Naive thymus-derived CD4-positive, alpha-beta T cell (primary cell): Measurements from ENCODE around the gene IQGAP2. TPM values are rescaled to one million over a fixed set of nuclear protein-coding genes. Genes with fewer than 3 reads are reported as not detected.

Experiments used
- ATAC-seq: fragments of 150-1000 bp; cut with Tn5 transposase; 2 replicates; pipeline ENCODE4 v1.10.0; 2021; ENCODE audit warnings: mild to moderate bottlenecking, moderate library complexity
- CTCF ChIA-PET: fragments of 350-600 bp; sonication (Branson Sonifier 250); formaldehyde crosslinking; loops from one replicate; lab custom pipeline; 2021; ENCODE audit warnings: antibody characterized with exemption; lab: Charles Lee
- POLR2A ChIA-PET: fragments of 350-600 bp; sonication (Branson Sonifier 250); formaldehyde crosslinking; loops from one replicate; lab custom pipeline; 2021; ENCODE audit warnings: antibody characterized with exemption, inconsistent platforms; lab: Charles Lee
- DNase-seq, 9 donors: peaks; one replicate each; pipeline versions ENCODE4 v3.0.0 to v3.0.0-alpha.2; 2020 to 2022; ENCODE audit warnings: mixed read lengths in 1 of 9
- H3K27ac ChIP-seq: one replicate; pipeline ENCODE4 v1.7.0; 2013; ENCODE audit warnings: mild to moderate bottlenecking, low read depth, low read length, moderate library complexity
- H3K27me3 ChIP-seq, 2 donors: one replicate each; pipeline ENCODE4 v1.7.0; 2013; ENCODE audit warnings: low read length in 2 of 2, mild to moderate bottlenecking in 2 of 2, moderate library complexity in 2 of 2; ENCODE audit not compliant: control insufficient read depth in 2 of 2, insufficient read depth in 2 of 2
- H3K36me3 ChIP-seq, 3 experiments: 1 replicate in 2 of 3; 2 replicates in 1 of 3; pipeline ENCODE4 v1.7.0; 2013; ENCODE audit warnings: low read length in 3 of 3, mild to moderate bottlenecking in 3 of 3, moderate library complexity in 1 of 3; ENCODE audit not compliant: insufficient read depth in 3 of 3, control insufficient read depth in 2 of 3
- H3K4me1 ChIP-seq, 2 donors: one replicate each; pipeline ENCODE4 v1.7.0; 2013; ENCODE audit warnings: low read length in 2 of 2, mild to moderate bottlenecking in 2 of 2, moderate library complexity in 1 of 2; ENCODE audit not compliant: control insufficient read depth in 2 of 2, insufficient read depth in 2 of 2
- H3K4me3 ChIP-seq: 2 replicates; pipeline ENCODE4 v1.7.0; 2013; ENCODE audit warnings: mild to moderate bottlenecking, low read length
- H3K9me3 ChIP-seq, 3 experiments: 1 replicate in 2 of 3; 2 replicates in 1 of 3; pipeline ENCODE4 v1.7.0; 2013; ENCODE audit warnings: low read length in 3 of 3; ENCODE audit not compliant: control insufficient read depth in 2 of 3
- H3K27ac Mint-ChIP-seq, 9 donors: one replicate each; pipeline ENCODE4 v1.8.0; 2020 to 2022; ENCODE audit warnings: mixed read lengths in 9 of 9, mild to moderate bottlenecking in 8 of 9, moderate library complexity in 5 of 9, inconsistent platforms in 2 of 9
- H3K27me3 Mint-ChIP-seq, 5 donors: one replicate each; pipeline ENCODE4 v1.8.0; 2021 to 2022; ENCODE audit warnings: mixed read lengths in 5 of 5, mild to moderate bottlenecking in 1 of 5
- H3K36me3 Mint-ChIP-seq, 5 donors: one replicate each; pipeline ENCODE4 v1.8.0; 2020 to 2022; ENCODE audit warnings: mixed read lengths in 5 of 5, mild to moderate bottlenecking in 3 of 5, inconsistent platforms in 1 of 5
- H3K4me1 Mint-ChIP-seq, 7 donors: one replicate each; pipeline ENCODE4 v1.8.0; 2020 to 2022; ENCODE audit warnings: mixed read lengths in 7 of 7, mild to moderate bottlenecking in 3 of 7, inconsistent platforms in 1 of 7
- H3K4me3 Mint-ChIP-seq, 10 donors: one replicate each; pipeline ENCODE4 v1.8.0; 2020 to 2022; ENCODE audit warnings: mild to moderate bottlenecking in 10 of 10, mixed read lengths in 10 of 10, moderate library complexity in 6 of 10, inconsistent platforms in 2 of 10
- H3K9me3 Mint-ChIP-seq, 11 donors: one replicate each; pipeline ENCODE4 v1.8.0; 2020 to 2022; ENCODE audit warnings: mixed read lengths in 11 of 11, mild to moderate bottlenecking in 4 of 11, inconsistent platforms in 1 of 11, moderate library complexity in 1 of 11
- intact Hi-C, 2 donors: fragments of 100-400 bp; cut with micrococcal nuclease; formaldehyde crosslinking; loops; one replicate each; pipeline ENCODE4 v1.15.1; 2023
- polyA plus RNA-seq, 2 donors: library from polyadenylated mRNA; unstranded; fragments of 300-500 nt; fragmentation: Illumina TruSeq; gene quantifications; one replicate each; pipeline ENCODE4 v1.2.3, GENCODE V29; 2021
- total RNA-seq, 6 experiments: library from RNA in 5 of 6; stranded (reverse) in 5 of 6; gene quantifications; 1 replicate in 5 of 6; 2 replicates in 1 of 6; pipeline ENCODE4 v1.2.3 and lab custom pipeline; 2021 to 2026

The IQGAP2 gene
- total and polyA plus RNA-seq, 7 experiments from 2014 or later, result 19.0 to 114 (median 86.3) TPM

DNA sequence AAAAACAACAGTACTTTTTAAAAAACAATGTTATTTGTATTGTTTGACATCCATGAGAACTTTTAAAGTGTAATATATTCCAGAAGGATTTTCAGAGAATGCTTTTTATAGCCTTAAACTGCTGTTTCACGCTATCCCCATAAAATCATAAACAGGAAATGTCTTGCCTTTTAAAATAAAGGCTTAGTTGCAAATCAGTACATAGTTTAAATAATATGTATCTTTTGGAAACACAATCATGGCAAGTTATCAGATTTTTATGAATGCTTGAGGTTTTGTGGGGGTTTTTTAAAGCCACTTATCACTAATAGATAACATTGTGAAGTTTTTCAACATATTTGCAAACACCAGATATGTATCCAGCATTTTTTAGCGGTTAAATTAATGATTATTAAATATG is 257.3 kb downstream of the IQGAP2 start:
- Mint-ChIP-seq H3K4me1 (peaks cover 0 to 5% (median 0%) of the 10 kb centered on the region in 7 donors), H3K27ac (peak overlapping the region in 1 of 9 donors; percentile 49), H3K27me3 (no peaks in the 10 kb centered on the region), H3K9me3 (no peaks in the 10 kb centered on the region), H3K36me3 (peaks cover 25 to 76% (median 56%) of the 10 kb centered on the region in 5 donors), H3K4me3 (no peak overlapping the region)
- ChIA-PET CTCF (no interaction called here), POLR2A (no interaction called here)
- Histone ChIP-seq H3K27me3 (no peaks in the 10 kb centered on the region), H3K27ac (no peak overlapping the region), H3K4me1 (no peaks in the 10 kb centered on the region), H3K4me3 (no peak overlapping the region), H3K9me3 (no peaks in the 10 kb centered on the region), H3K36me3 (peaks cover 4 to 63% (median 24%) of the 10 kb centered on the region in 3 experiments)
- intact Hi-C loops, result no loop called here
- DNase-seq (no peak), ATAC-seq (no peak)

GRCh38 chr5:76662521-76662920 is 259.4 kb downstream of the IQGAP2 start:
- Histone ChIP-seq H3K4me3 (no peak overlapping the region), H3K4me1 (no peaks in the 10 kb centered on the region), H3K27ac (no peak overlapping the region), H3K9me3 (no peaks in the 10 kb centered on the region), H3K27me3 (no peaks in the 10 kb centered on the region), H3K36me3 (peaks cover 4 to 71% (median 20%) of the 10 kb centered on the region in 3 experiments)
- Mint-ChIP-seq H3K27me3 (no peaks in the 10 kb centered on the region), H3K36me3 (peaks cover 27 to 80% (median 58%) of the 10 kb centered on the region in 5 donors), H3K4me1 (peaks cover 0 to 5% (median 0%) of the 10 kb centered on the region in 7 donors), H3K27ac (no peak overlapping the region), H3K4me3 (no peak overlapping the region), H3K9me3 (no peaks in the 10 kb centered on the region)
- DNase-seq (no peak), ATAC-seq (no peak)
- intact Hi-C loops, result no loop called here
- ChIA-PET CTCF (no interaction called here), POLR2A (no interaction called here)

GRCh38 chr5:76663573-76663972 is 260.5 kb downstream of the IQGAP2 start:
- H3K9me3 Mint-ChIP-seq, result no peaks in the 10 kb centered on the region
- ATAC-seq (no peak), DNase-seq (no peak)
- intact Hi-C loops, result no loop called here
- peaks cover 0 to 5% (median 0%) of the 10 kb centered on the region in 7 donors for H3K4me1 Mint-ChIP-seq
- H3K27me3 Mint-ChIP-seq, result no peaks in the 10 kb centered on the region
- Histone ChIP-seq H3K9me3 (no peaks in the 10 kb centered on the region), H3K27ac (no peak overlapping the region), H3K36me3 (peaks cover 3 to 67% (median 16%) of the 10 kb centered on the region in 3 experiments), H3K27me3 (no peaks in the 10 kb centered on the region), H3K4me3 (no peak overlapping the region), H3K4me1 (no peaks in the 10 kb centered on the region)
- ChIA-PET CTCF (no interaction called here), POLR2A (no interaction called here)
- H3K27ac Mint-ChIP-seq, result peak overlapping the region in 2 of 9 donors; percentile 8 to 41
- peaks cover 30 to 72% (median 54%) of the 10 kb centered on the region in 5 donors for H3K36me3 Mint-ChIP-seq
- H3K4me3 Mint-ChIP-seq, result no peak overlapping the region

DNA sequence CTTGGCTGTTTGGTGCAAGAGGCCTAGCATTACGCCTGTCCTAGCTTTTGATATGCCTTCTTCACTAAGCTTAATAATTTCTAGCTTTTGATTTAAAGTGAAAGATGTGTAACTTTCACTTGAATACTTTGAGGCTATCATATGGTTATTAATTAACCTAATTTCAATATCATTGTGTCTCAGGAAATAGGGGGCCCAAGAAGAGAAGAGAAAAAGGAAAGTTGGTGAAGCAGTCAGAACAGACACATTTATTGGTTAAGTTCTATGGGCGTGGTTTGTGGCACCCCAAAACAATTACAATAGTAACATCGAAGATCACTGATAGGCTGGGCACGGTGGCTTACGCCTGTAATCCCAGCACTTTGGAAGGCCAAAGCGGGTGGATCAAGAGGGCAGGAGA is 261.0 kb downstream of the IQGAP2 start:
- H3K27ac ChIP-seq, result no peak overlapping the region
- H3K36me3 ChIP-seq, result peaks cover under 1 to 67% (median 14%) of the 10 kb centered on the region in 3 experiments
- Mint-ChIP-seq H3K27me3 (no peaks in the 10 kb centered on the region), H3K4me1 (peaks cover 0 to 5% (median 0%) of the 10 kb centered on the region in 7 donors), H3K27ac (no peak overlapping the region), H3K4me3 (no peak overlapping the region), H3K36me3 (peaks cover 30 to 72% (median 55%) of the 10 kb centered on the region in 5 donors), H3K9me3 (no peaks in the 10 kb centered on the region)
- CTCF ChIA-PET, result no interaction called here
- DNase-seq (no peak), ATAC-seq (no peak)
- intact Hi-C loops, result no loop called here
- no peaks in the 10 kb centered on the region for H3K27me3 ChIP-seq
- H3K9me3 ChIP-seq, result no peaks in the 10 kb centered on the region
- H3K4me1 ChIP-seq, result no peaks in the 10 kb centered on the region
- POLR2A ChIA-PET, result no interaction called here
- H3K4me3 ChIP-seq, result no peak overlapping the region

- Mint-ChIP-seq H3K27ac (no peak overlapping the region), H3K27me3 (no peaks in the 10 kb centered on the region), H3K4me1 (peaks cover 0 to 2% (median 0%) of the 10 kb centered on the region in 7 donors), H3K9me3 (no peaks in the 10 kb centered on the region), H3K36me3 (peaks cover 36 to 76% (median 66%) of the 10 kb centered on the region in 5 donors), H3K4me3 (no peak overlapping the region)
- Histone ChIP-seq H3K36me3 (peaks cover 0 to 75% (median 4%) of the 10 kb centered on the region in 3 experiments), H3K27ac (no peak overlapping the region), H3K4me1 (no peaks in the 10 kb centered on the region), H3K27me3 (no peaks in the 10 kb centered on the region), H3K4me3 (no peak overlapping the region), H3K9me3 (no peaks in the 10 kb centered on the region)
- CTCF ChIA-PET, result no interaction called here
- DNase-seq (no peak), ATAC-seq (no peak)
- intact Hi-C loops, result no loop called here
- POLR2A ChIA-PET, result no interaction called here
These were observed 264.4 kb downstream of the IQGAP2 start for GRCh38 chr5:76667495-76667894.

GRCh38 chr5:76669245-76669644 is 266.2 kb downstream of the IQGAP2 start:
- no peaks in the 10 kb centered on the region for H3K9me3 Mint-ChIP-seq
- DNase-seq (no peak), ATAC-seq (no peak)
- H3K4me3 ChIP-seq, result no peak overlapping the region
- H3K36me3 ChIP-seq, result peaks cover 3 to 75% (median 6%) of the 10 kb centered on the region in 3 experiments
- ChIA-PET CTCF (interaction anchor here (1.2 kb wide), 1 partner anchor 69 kb away, joined by 4 read pairs; no protein-coding TSS in a partner anchor), POLR2A (no interaction called here)
- H3K4me1 Mint-ChIP-seq, result peaks cover 0 to under 1% (median 0%) of the 10 kb centered on the region in 7 donors
- H3K27ac ChIP-seq, result no peak overlapping the region
- H3K27me3 ChIP-seq, result no peaks in the 10 kb centered on the region
- no peak overlapping the region for H3K4me3 Mint-ChIP-seq
- peaks cover 27 to 72% (median 66%) of the 10 kb centered on the region in 5 donors for H3K36me3 Mint-ChIP-seq
- no peaks in the 10 kb centered on the region for H3K27me3 Mint-ChIP-seq
- H3K27ac Mint-ChIP-seq, result peak overlapping the region in 1 of 9 donors; percentile 57
- no peaks in the 10 kb centered on the region for H3K4me1 ChIP-seq
- intact Hi-C loops, result no loop called here
- H3K9me3 ChIP-seq, result no peaks in the 10 kb centered on the region

DNA sequence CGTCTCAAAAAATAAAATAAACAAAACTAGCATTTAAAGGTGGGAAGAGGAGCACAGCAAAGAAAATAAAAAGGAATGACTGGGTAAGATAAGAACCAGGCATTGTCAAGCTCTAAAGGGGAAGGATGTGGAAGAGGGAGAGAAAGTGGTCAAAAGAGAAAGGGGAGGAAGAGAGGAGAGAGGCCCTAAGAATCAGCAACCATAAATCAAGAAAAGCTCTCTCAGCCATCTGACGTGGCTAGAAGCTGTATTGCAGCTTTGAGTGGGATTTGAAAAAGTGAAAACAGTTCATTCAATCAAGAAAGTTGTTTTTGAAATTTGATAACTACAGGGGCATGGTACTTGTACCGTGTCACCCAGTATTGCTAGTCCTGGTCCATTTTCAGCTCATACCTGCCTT is 267.4 kb downstream of the IQGAP2 start:
- DNase-seq (no peak), ATAC-seq (no peak)
- Mint-ChIP-seq H3K36me3 (peaks cover 24 to 71% (median 64%) of the 10 kb centered on the region in 5 donors), H3K4me3 (no peak overlapping the region), H3K4me1 (no peaks in the 10 kb centered on the region), H3K9me3 (no peaks in the 10 kb centered on the region), H3K27me3 (no peaks in the 10 kb centered on the region), H3K27ac (peak overlapping the region in 1 of 9 donors; percentile 56)
- POLR2A ChIA-PET, result interaction anchor here (1.6 kb wide), 1 partner anchor 13 kb away, joined by 3 read pairs; no protein-coding TSS in a partner anchor
- no peak overlapping the region for H3K27ac ChIP-seq
- peaks cover 12 to 79% (median 14%) of the 10 kb centered on the region in 3 experiments for H3K36me3 ChIP-seq
- CTCF ChIA-PET, result no interaction called here
- no peaks in the 10 kb centered on the region for H3K27me3 ChIP-seq
- no peaks in the 10 kb centered on the region for H3K9me3 ChIP-seq
- no peaks in the 10 kb centered on the region for H3K4me1 ChIP-seq
- intact Hi-C loops, result no loop called here
- no peak overlapping the region for H3K4me3 ChIP-seq
